Posterior cingulate gyrus (tissue), 11 donors: Measurements from ENCODE around the gene ST6GAL2.

Experiments used
- DNase-seq, 10 donors: peaks; one replicate each; pipeline versions ENCODE4 v3.0.0 to v3.0.0-alpha.2; 2020 to 2021; ENCODE audit warnings: mixed read lengths in 3 of 10
- intact Hi-C: fragments of 100-400 bp; cut with DNase I; formaldehyde crosslinking; loops from one replicate; pipeline ENCODE4 v1.15.1; 2023

The ST6GAL2 gene

GRCh38 chr2:106885971-106886915, at the start of gene ST6GAL2:
Gene ST6GAL2, minus strand, starts transcription at chr2:106886167. Its CDS starts 42,190 bp downstream, at chr2:106843977.
- DNase-seq, result peak in 9 of 10 donors; percentile 46 to 94 (median 72)
- intact Hi-C loops, result no loop called here

- DNase-seq, result no peak
- intact Hi-C loops, result no loop called here
Observed at GRCh38 chr2:106932644-106933043, 46.7 kb upstream of the ST6GAL2 start.

GRCh38 chr2:106931717-106932335, 45.9 kb upstream of the ST6GAL2 start:
- intact Hi-C loops, result no loop called here
- no peak for DNase-seq

GRCh38 chr2:106921451-106921850, 35.5 kb upstream of the ST6GAL2 start:
- intact Hi-C loops, result no loop called here
- DNase-seq, result no peak

- no peak for DNase-seq
- intact Hi-C loops, result no loop called here
Observed at GRCh38 chr2:106919012-106919411, 33.0 kb upstream of the ST6GAL2 start.

GRCh38 chr2:106904242-106904641, 18.3 kb upstream of the ST6GAL2 start:
- DNase-seq, result no peak
- intact Hi-C loops, result no loop called here

GRCh38 chr2:106899786-106900530, 14.0 kb upstream of the ST6GAL2 start:
- no peak for DNase-seq
- intact Hi-C loops, result no loop called here

GRCh38 chr2:106894545-106894944, 8.6 kb upstream of the ST6GAL2 start:
- no peak for DNase-seq
- intact Hi-C loops, result no loop called here

GRCh38 chr2:106892048-106892447, 6.1 kb upstream of the ST6GAL2 start:
- intact Hi-C loops, result no loop called here
- no peak for DNase-seq

- DNase-seq, result peak in 1 of 10 donors; percentile 68
- intact Hi-C loops, result no loop called here
Observed at GRCh38 chr2:106890606-106891005, 4.6 kb upstream of the ST6GAL2 start.

GRCh38 chr2:106886916-106887758, 1.2 kb upstream of the ST6GAL2 start:
- DNase-seq, result peak in 9 of 10 donors; percentile 32 to 92 (median 46)
- intact Hi-C loops, result no loop called here

- no peak for DNase-seq
- intact Hi-C loops, result no loop called here
Observed at GRCh38 chr2:106885329-106885728, 638 bp downstream of the ST6GAL2 start.

GRCh38 chr2:106882673-106883072, 3.3 kb downstream of the ST6GAL2 start:
- intact Hi-C loops, result no loop called here
- DNase-seq, result peak in 1 of 10 donors; percentile 62

- no peak for DNase-seq
- intact Hi-C loops, result no loop called here
Observed at GRCh38 chr2:106878206-106878605, 7.8 kb downstream of the ST6GAL2 start.

GRCh38 chr2:106876699-106877098, 9.3 kb downstream of the ST6GAL2 start:
- no peak for DNase-seq
- intact Hi-C loops, result no loop called here

- intact Hi-C loops, result no loop called here
- DNase-seq, result no peak
Observed at GRCh38 chr2:106869512-106870275, 16.3 kb downstream of the ST6GAL2 start.

GRCh38 chr2:106868275-106868674, 17.7 kb downstream of the ST6GAL2 start:
- peak in 1 of 10 donors; percentile 79 for DNase-seq
- intact Hi-C loops, result no loop called here

GRCh38 chr2:106867196-106867953, 18.6 kb downstream of the ST6GAL2 start:
- intact Hi-C loops, result no loop called here
- DNase-seq, result no peak

GRCh38 chr2:106866641-106867040, 19.3 kb downstream of the ST6GAL2 start:
- intact Hi-C loops, result no loop called here

More at GRCh38 chr2:106866641-106867040, 19.3 kb downstream of the ST6GAL2 start:
- DNase-seq, result no peak
